HG02678 (cell line): Measurements from ENCODE around the gene CBL.

ENCODE experiments used
- ATAC-seq: cut with Tn5 transposase; IDR thresholded peaks from one replicate; pipeline ENCODE4 v1.9.1; 2021; ENCODE audit warnings: mild to moderate bottlenecking, moderate library complexity; ENCODE audit not compliant: unreplicated experiment

CBL gene

DNA sequence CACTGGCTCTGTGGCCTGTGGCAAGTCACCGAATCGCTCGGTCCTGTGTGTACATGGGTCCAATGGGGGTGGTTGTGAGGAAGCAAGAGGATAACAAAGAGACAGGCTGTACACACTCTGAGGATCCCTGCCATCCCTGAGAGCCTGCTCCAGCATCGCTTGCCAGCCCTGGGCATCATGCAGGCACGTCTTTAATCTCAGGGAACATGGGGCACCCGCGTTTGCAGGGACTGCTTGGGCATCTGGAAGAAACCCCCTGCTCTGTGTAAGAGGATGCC, 135.8 kb downstream of the CBL start:
- ATAC-seq = no peak

- ATAC-seq = no peak
These were observed 136.4 kb downstream of the CBL start for GRCh38 chr11:119342362-119343130.

GRCh38 chr11:119343726-119344125, 137.6 kb downstream of the CBL start:
- ATAC-seq = no peak

- ATAC-seq = no peak
These were observed 138.3 kb downstream of the CBL start for GRCh38 chr11:119344291-119345010.

DNA sequence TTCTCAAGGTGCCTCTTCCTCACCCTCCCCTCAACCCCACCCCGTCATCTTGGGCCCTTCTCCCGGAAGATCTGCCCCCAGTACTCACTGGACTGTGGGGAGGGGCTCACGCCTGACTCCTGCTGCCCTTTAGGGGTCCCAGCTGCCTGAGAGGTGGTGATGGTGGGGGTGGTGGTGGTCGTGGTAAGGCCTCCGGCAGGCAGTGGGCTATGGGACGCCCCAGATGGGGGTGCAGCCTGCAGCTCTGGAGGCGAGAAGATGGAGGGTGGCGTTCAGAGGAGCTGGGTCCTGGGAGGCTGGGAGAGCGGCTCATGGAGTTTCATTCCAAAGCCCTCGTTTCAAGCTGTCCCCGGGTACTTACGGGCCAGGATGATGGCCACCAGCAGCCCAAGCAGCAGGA, 139.5 kb downstream of the CBL start:
- no peak for ATAC-seq

- ATAC-seq = no peak
These were observed 140.5 kb downstream of the CBL start, which contains the start of gene MFRP for GRCh38 chr11:119346605-119347004. Gene MFRP, minus strand, starts transcription at chr11:119346705. Its CDS starts 192 bp downstream, at chr11:119346513.

DNA sequence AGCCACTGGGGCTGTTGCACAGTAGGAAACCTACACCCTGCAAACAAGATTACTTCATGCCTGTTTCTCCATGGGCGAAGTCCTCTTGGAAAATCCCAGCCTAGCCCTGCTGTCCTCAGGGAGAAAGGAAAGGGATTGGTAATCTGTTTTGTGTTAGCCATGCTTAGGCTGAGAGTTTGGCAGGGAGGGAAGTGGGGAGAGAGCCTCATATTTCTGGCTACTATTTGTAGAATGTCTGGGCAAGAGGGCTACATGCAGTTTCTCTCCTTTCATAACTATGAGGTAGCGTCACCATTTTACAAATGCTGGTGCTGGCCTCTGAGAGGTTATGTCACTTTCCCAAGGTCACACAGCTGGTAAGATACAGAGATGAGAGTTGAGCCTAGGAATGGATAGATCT, 141.1 kb downstream of the CBL start:
- ATAC-seq = no peak

DNA sequence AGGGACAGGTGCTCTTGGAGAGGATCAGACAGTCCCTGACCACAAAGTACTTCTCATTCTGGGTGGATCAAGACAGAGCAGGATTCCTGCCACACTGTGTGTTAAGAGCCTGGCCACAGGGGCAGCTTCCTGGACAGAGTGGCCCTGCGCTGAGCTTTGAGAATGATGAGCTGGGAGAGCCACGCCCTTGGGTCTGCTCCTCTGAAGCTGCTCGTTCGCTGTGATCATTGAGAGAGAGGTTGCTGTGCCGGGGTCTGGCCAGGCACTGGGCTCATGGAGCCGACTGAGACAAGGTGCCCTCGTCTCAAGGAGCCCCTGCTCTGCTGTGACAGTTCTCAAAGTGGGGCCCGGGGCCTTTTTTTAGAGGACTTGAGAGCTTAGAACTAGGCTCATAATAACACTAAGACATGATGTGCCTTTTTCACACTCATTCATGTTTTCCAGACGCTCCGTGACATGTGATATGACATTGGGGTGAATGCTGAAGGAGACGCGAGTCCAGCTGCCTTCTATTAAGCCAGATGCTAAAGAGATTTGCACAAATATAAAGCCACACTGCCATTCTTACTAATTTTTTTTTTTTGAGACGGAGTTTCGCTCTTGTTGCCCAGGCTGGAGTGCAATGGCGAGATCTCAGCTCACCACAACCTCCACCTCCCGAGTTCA, 141.9 kb downstream of the CBL start:
- ATAC-seq = no peak

DNA sequence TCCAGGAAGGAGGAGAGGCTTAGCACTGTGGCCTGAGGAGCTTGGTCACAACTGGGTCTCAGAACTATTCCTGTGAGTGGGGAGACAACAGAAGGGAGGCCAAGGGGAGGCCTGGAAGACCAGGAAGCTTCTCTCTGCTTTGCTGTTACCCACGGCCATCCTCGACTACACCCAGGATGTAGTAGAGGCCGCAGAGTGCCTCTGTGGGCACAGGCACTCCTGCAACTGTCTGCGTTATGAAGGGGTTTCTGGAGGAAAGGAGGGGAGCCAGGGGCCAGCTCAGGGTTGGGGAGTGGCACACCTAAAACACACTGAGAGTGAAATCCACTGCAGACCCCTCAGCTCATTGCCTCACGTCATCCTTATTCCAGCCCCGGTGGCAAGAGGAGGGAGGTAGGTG, 144.2 kb downstream of the CBL start:
- no peak for ATAC-seq

GRCh38 chr11:119351232-119351631, 145.1 kb downstream of the CBL start:
- no peak for ATAC-seq

- no peak for ATAC-seq
These were observed 146.7 kb downstream of the CBL start for GRCh38 chr11:119352857-119353260.

DNA sequence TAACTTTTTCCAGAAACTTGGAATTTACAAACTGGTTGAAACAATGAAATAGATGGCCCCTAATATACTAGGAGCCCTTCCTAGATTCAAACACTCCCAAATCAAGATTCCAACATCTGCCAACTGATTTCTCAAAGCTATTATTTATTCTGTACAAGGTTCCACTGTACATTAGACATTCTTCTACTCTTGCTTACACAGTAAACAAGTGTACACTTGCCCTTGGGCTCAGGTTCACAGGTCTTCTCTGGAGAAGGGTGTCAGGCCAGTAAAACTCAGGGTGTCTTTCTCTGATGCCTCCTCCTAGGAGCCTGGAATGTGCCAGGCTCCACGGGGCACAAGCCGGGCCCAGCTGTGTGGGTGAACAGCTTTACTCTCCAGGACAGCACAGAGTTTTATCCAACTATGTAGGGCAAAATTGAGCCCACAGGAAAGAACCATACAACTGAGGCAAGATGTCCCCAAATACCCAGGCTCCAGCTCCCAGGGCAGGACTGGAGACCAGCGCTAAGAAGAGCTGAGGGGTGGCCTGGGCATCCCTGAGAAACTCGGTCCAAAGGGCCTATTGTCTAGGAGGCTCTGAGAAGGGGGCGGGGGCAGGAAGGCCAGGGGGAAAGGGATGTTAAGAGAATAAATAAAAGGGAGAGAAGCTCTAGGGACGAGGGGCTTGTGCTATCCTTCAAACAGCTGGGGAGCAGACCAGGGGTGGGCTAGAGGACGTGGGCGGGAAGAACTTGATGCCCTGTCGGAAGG, 149.1 kb downstream of the CBL start:
- no peak for ATAC-seq

GRCh38 chr11:119356349-119357031, 150.4 kb downstream of the CBL start:
- peak; percentile 68 for ATAC-seq

DNA sequence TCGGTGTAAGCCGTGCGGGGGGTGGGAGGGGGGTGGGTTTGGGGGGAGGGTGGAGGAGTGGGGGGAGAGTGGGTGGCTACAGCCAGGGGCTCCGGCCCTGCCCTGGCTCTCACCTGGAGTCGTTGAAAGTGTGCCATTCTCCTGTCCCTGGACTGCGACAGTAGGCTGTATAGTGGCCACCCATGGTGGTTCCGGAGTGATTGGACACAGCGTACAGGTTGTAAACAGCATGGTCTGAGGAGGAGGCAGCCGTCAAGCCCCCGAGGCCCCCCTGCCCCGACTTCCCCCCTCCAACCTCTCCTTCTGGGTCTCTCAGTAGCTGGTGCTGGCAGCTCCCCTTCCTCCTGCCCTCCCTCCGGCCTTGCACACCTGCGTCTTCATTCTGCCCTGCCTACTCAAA, 150.9 kb downstream of the CBL start:
- ATAC-seq = no peak
